ENCODE measurements around the gene ECSCR. TPM values are rescaled to one million over a fixed set of nuclear protein-coding genes. Genes with fewer than 3 reads are reported as not detected.
A peak's percentile ranks its signal among the peaks of the same experiment; 100 is the strongest.

Gene ECSCR
- total RNA-seq, 1 donor from 2014 or later = 47.2 TPM

DNA sequence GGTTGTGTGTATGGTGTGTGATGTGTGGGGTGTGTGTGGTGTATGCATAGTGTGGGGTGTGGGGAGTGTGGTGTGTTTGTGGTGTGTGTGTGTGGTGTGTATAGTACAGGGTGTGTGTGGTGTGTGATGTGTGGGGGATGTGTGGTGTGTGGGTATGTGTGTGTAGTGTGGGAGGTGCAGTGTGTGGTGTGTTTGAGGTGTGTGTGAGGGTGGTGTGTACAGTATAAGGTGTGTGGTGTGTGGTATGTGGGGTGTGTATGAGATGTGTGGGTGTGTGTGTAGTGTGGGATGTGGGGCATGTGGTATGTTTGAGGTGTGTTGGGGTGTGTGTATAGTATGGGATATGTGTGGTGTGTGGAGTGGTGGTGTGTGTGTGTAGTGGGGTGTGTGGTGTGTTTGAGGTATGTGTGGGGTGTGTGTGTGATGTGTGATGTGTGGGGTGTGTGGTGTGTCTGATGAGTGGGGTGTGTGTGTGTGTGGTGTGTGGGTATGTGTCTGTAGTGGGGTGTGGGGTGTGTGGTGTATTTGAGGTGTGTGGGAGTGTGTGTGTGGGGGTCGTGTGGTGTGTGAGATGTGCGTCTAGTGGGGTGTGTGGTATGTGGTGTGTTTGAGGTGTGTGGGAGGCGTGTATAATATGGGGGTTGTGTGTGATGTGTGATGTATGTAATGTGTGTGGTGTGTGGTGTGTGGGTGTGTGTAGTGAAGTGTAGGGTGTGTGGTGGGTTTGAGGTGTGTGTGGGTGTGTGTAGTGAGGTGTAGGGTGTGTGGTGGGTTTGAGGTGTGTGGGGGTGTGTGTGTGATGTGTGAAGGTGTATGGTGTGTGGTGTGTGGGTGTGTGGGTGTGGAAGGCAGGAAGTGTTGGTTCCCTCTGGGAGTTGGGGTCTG, 8.6 kb downstream of the ECSCR start:
- intact Hi-C loops (cut with DNase I) = no loop called here
- no peaks in the 10 kb centered on the region for H3K9me3 ChIP-seq
- no peak overlapping the region for H3K27ac ChIP-seq
- H3K27me3 ChIP-seq = no peaks in the 10 kb centered on the region
- DNase-seq (peak; percentile 27), ATAC-seq (peak; percentile 19)
- TF ChIP-seq, protein P1, sequence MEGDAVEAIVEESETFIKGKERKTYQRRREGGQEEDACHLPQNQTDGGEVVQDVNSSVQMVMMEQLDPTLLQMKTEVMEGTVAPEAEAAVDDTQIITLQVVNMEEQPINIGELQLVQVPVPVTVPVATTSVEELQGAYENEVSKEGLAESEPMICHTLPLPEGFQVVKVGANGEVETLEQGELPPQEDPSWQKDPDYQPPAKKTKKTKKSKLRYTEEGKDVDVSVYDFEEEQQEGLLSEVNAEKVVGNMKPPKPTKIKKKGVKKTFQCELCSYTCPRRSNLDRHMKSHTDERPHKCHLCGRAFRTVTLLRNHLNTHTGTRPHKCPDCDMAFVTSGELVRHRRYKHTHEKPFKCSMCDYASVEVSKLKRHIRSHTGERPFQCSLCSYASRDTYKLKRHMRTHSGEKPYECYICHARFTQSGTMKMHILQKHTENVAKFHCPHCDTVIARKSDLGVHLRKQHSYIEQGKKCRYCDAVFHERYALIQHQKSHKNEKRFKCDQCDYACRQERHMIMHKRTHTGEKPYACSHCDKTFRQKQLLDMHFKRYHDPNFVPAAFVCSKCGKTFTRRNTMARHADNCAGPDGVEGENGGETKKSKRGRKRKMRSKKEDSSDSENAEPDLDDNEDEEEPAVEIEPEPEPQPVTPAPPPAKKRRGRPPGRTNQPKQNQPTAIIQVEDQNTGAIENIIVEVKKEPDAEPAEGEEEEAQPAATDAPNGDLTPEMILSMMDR (IDR thresholded peaks at IDR 0.05) = no peak
- H3K4me3 ChIP-seq = no peak overlapping the region
- no peaks in the 10 kb centered on the region for H3K36me3 ChIP-seq
- peaks cover 4% of the 10 kb centered on the region for H3K4me1 ChIP-seq

DNA sequence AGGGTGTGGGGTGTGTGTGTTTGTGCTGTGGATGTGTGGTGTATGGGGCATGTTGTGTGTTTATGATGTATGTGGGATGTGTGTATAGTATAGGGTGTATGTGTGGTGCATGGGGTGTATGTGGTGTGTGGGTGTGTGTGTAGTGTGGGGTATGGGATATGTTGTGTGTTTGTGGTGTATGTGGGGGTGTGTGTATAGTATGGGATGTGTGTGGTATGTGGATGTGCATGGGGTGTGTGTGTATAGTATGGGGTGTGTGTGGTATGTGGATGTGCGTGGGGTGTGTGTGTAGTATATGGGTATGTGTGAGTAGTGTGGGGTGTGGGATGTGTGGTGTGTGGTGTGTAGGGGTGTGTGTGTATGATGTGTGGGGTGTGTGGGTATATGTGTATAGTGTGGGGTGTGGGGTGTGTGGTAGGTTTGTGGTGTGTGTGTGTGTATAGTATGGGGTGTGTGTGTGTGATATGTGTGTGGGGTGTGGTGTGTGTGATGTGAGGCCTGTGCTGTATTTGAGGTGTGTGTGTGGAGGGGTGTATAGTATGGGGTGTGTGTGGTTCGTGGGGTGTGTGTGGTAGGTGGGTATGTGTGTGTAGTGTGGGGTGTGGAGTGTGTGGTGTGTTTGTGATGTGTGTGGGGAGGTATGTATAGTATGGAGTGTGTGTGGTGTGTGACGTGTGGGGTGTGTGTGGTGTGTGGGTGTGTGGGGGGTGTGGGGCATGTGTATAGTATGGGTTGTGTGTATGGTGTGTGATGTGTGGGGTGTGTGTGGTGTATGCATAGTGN, 10.5 kb downstream of the ECSCR start:
- intact Hi-C loops (cut with DNase I) = no loop called here
- Histone ChIP-seq H3K4me1 (no peaks in the 10 kb centered on the region), H3K36me3 (no peaks in the 10 kb centered on the region), H3K27me3 (no peaks in the 10 kb centered on the region), H3K27ac (no peak overlapping the region), H3K4me3 (no peak overlapping the region), H3K9me3 (no peaks in the 10 kb centered on the region)
- ATAC-seq (peak; percentile 28), DNase-seq (peak; percentile 11)
- TF ChIP-seq, protein P1 (IDR thresholded peaks at IDR 0.05) = no peak

GRCh38 chr5:139451176-139451575, 11.4 kb downstream of the ECSCR start:
- intact Hi-C loops (cut with DNase I) = no loop called here
- no peaks in the 10 kb centered on the region for H3K27me3 ChIP-seq
- H3K27ac ChIP-seq = no peak overlapping the region
- ATAC-seq (no peak), DNase-seq (peak; percentile 10)
- H3K4me3 ChIP-seq = no peak overlapping the region
- no peaks in the 10 kb centered on the region for H3K36me3 ChIP-seq
- H3K4me1 ChIP-seq = no peaks in the 10 kb centered on the region
- H3K9me3 ChIP-seq = no peaks in the 10 kb centered on the region
- TF ChIP-seq, protein P1 (IDR thresholded peaks at IDR 0.05) = no peak

DNA sequence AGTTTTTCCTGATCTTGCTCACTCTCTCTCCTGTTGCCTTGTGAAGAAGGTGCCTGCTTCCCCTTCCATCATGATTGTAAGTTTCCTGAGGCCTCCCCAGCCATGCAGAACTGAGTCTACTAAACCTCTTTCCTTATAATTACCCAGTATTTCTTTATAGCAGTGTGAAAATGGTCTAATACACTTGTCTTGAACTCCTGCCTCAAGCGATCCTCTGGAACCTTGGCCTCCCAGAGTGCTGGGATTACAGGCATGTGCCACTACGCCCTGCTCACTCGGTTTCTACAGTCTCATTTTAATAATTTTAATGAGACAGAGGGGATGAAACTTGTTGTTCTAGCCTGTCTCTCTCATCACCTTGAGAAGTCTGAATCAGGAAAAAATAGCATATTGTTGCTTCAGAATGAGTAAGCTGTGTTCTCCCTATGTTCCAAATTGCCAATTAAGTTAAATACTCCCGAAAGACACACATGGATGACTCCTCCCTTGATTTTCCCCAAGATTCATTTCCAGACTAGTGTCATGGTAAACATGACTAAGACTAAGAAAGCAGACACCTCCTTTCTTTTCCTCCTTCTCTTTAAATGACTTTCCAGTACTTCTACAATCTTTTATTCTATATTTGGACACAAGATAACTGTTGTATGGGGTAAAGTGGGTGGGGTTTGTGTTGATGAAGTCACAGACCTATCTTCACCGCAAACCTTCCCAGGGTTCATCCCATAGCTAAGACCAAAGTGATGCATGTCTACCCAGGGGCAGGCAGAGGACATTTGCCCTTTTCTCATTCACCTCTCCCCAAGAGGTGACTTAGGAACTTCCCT, 15.4 kb downstream of the ECSCR start:
- Histone ChIP-seq H3K4me3 (no peak overlapping the region), H3K36me3 (no peaks in the 10 kb centered on the region), H3K27me3 (no peaks in the 10 kb centered on the region), H3K27ac (no peak overlapping the region), H3K4me1 (no peaks in the 10 kb centered on the region), H3K9me3 (no peaks in the 10 kb centered on the region)
- no peak for ATAC-seq
- TF ChIP-seq, protein P1 (IDR thresholded peaks at IDR 0.05) = no peak
- intact Hi-C loops (cut with DNase I) = no loop called here
- no peak for DNase-seq

All from upper lobe of right lung (tissue), 1 donor.